ENCODE data around the gene CEP57L1. TPM values are rescaled to one million over a fixed set of nuclear protein-coding genes. Genes with fewer than 3 reads are reported as not detected.
A peak's percentile ranks its signal among the peaks of the same experiment; 100 is the strongest.

CEP57L1 gene
- total and polyA plus RNA-seq, 12 donors: 8.6 to 29.6 (median 14.2) TPM

- intact Hi-C loops (cut with DNase I): no loop called here
- DNase-seq: no peak
- Histone ChIP-seq H3K27me3 (no peaks in the 10 kb centered on the region), H3K4me3 (no peak overlapping the region), H3K4me1 (replicated peaks in 1 of 2) (peaks cover 17 to 26% of the 10 kb centered on the region in 2 donors), H3K27ac (no peak overlapping the region), H3K9me3 (replicated peaks in 1 of 3) (no peaks in the 10 kb centered on the region), H3K36me3 (replicated peaks in 1 of 2) (no peaks in the 10 kb centered on the region)
- WGBS, 4 donors: 82 to 87% (median 86%) methylated on average over 5 of the region's 5 CpGs
- no peak for TF ChIP-seq CTCF (IDR thresholded peaks at IDR 0.05)
- TF ChIP-seq POLR2A (IDR thresholded peaks at IDR 0.05): no peak
These were observed 23.0 kb downstream of the CEP57L1 start for GRCh38 chr6:109118337-109118736.

- TF ChIP-seq POLR2A (IDR thresholded peaks at IDR 0.05) (no peak), CTCF (IDR thresholded peaks at IDR 0.05) (no peak)
- WGBS, 4 donors: 79 to 87% (median 82%) methylated on average over 3 of the region's 3 CpGs
- H3K4me1 ChIP-seq (replicated peaks in 1 of 2): peaks cover 17 to 26% of the 10 kb centered on the region in 2 donors
These were observed 23.6 kb downstream of the CEP57L1 start for GRCh38 chr6:109118871-109119354.

GRCh38 chr6:109121411-109121810 is 26.1 kb downstream of the CEP57L1 start:
- Histone ChIP-seq H3K27ac (peak overlapping the region in 1 of 5 donors; percentile 2), H3K9me3 (replicated peaks in 1 of 3) (no peaks in the 10 kb centered on the region), H3K4me1 (replicated peaks in 1 of 2) (peaks cover 17 to 26% of the 10 kb centered on the region in 2 donors), H3K27me3 (no peaks in the 10 kb centered on the region), H3K36me3 (replicated peaks in 1 of 2) (no peaks in the 10 kb centered on the region), H3K4me3 (no peak overlapping the region)
- no peak for DNase-seq
- intact Hi-C loops (cut with DNase I): no loop called here
- no peak for TF ChIP-seq POLR2A (IDR thresholded peaks at IDR 0.05)
- no peak for TF ChIP-seq CTCF (IDR thresholded peaks at IDR 0.05)

More at GRCh38 chr6:109118871-109119354, 23.6 kb downstream of the CEP57L1 start:
- no peak overlapping the region for H3K4me3 ChIP-seq
- H3K27ac ChIP-seq: no peak overlapping the region
- DNase-seq: no peak
- H3K27me3 ChIP-seq: no peaks in the 10 kb centered on the region
- H3K36me3 ChIP-seq (replicated peaks in 1 of 2): no peaks in the 10 kb centered on the region
- H3K9me3 ChIP-seq (replicated peaks in 1 of 3): no peaks in the 10 kb centered on the region
- intact Hi-C loops (cut with DNase I): no loop called here

GRCh38 chr6:109124219-109124618 is 28.9 kb downstream of the CEP57L1 start:
- WGBS, 4 donors: 87 to 100% (median 96%) methylated on average over 2 of the region's 2 CpGs
- Histone ChIP-seq H3K36me3 (replicated peaks in 1 of 2) (no peaks in the 10 kb centered on the region), H3K27me3 (no peaks in the 10 kb centered on the region), H3K4me1 (replicated peaks in 1 of 2) (peaks cover 17 to 26% of the 10 kb centered on the region in 2 donors), H3K9me3 (replicated peaks in 1 of 3) (no peaks in the 10 kb centered on the region), H3K27ac (no peak overlapping the region), H3K4me3 (no peak overlapping the region)
- intact Hi-C loops (cut with DNase I): no loop called here
- DNase-seq: no peak
- TF ChIP-seq POLR2A (IDR thresholded peaks at IDR 0.05) (no peak), CTCF (IDR thresholded peaks at IDR 0.05) (no peak)

Measured in adrenal gland (tissue), 12 donors.